Vagina (tissue), 2 donors: ENCODE results near the gene KLKB1.

Experiments
- CTCF ChIP-seq, 3 experiments: fragments of 450-650 bp in 2 of 3; fragments of 200-600 bp in 1 of 3; sonication (generic) in 1 of 3; IDR thresholded peaks; one replicate each; pipeline ENCODE4 v1.5.1; 2017 to 2019; ENCODE audit warnings: antibody characterized with exemption in 3 of 3, mild to moderate bottlenecking in 2 of 3, moderate library complexity in 2 of 3
- POLR2A ChIP-seq, 2 donors: fragments of 450-650 bp; IDR thresholded peaks; one replicate each; pipeline ENCODE4 v1.6.1; 2017; ENCODE audit warnings: antibody characterized with exemption in 2 of 2, mild to moderate bottlenecking in 2 of 2, moderate library complexity in 2 of 2

GRCh38 chr4:186244835-186245234 is 17.5 kb downstream of the KLKB1 start:
- no peak for TF ChIP-seq POLR2A (IDR thresholded peaks at IDR 0.05)
- TF ChIP-seq CTCF (IDR thresholded peaks at IDR 0.05), result no peak
